Activated naive CD4-positive, alpha-beta T cell treated with anti-CD3 and anti-CD28 coated beads for 36 hours (primary cell): ENCODE data around the gene NFAT5. TPM values are rescaled to one million over a fixed set of nuclear protein-coding genes. Genes with fewer than 3 reads are reported as not detected.
"Not testable (repeated sequence)": the region's sequence is repeated elsewhere in the genome, so short reads cannot be mapped to it uniquely, and the experiment has no call there.

Experiments used
- CTCF ChIA-PET: fragments of 350-600 bp; sonication (Branson Sonifier 250); formaldehyde crosslinking; loops from one replicate; lab custom pipeline; 2021; ENCODE audit warnings: antibody characterized with exemption; lab: Charles Lee
- DNase-seq: peaks from one replicate; pipeline ENCODE4 v3.0.0-alpha.2; 2020
- H3K27ac Mint-ChIP-seq: one replicate; pipeline ENCODE4 v1.8.0; 2021; ENCODE audit warnings: mild to moderate bottlenecking, mixed read lengths
- H3K27me3 Mint-ChIP-seq: one replicate; pipeline ENCODE4 v1.8.0; 2021; ENCODE audit warnings: low read depth, mixed read lengths
- H3K36me3 Mint-ChIP-seq: one replicate; pipeline ENCODE4 v1.8.0; 2021; ENCODE audit warnings: low read depth, mixed read lengths
- H3K4me1 Mint-ChIP-seq: one replicate; pipeline ENCODE4 v1.8.0; 2021; ENCODE audit warnings: low read depth, mixed read lengths
- H3K4me3 Mint-ChIP-seq: one replicate; pipeline ENCODE4 v1.8.0; 2021; ENCODE audit warnings: mild to moderate bottlenecking, moderate library complexity, mixed read lengths
- H3K9me3 Mint-ChIP-seq: one replicate; pipeline ENCODE4 v1.8.0; 2021; ENCODE audit warnings: mixed read lengths
- intact Hi-C: fragments of 100-400 bp; cut with micrococcal nuclease; formaldehyde crosslinking; loops from one replicate; pipeline ENCODE4 v1.15.1; 2023
- total RNA-seq, 2 experiments: library from RNA; stranded (reverse); gene quantifications; one replicate each; pipeline ENCODE4 v1.2.3, GENCODE V29; 2021

The NFAT5 gene
- total RNA-seq, 2 experiments from 2014 or later: 33.0 to 34.0 TPM

DNA sequence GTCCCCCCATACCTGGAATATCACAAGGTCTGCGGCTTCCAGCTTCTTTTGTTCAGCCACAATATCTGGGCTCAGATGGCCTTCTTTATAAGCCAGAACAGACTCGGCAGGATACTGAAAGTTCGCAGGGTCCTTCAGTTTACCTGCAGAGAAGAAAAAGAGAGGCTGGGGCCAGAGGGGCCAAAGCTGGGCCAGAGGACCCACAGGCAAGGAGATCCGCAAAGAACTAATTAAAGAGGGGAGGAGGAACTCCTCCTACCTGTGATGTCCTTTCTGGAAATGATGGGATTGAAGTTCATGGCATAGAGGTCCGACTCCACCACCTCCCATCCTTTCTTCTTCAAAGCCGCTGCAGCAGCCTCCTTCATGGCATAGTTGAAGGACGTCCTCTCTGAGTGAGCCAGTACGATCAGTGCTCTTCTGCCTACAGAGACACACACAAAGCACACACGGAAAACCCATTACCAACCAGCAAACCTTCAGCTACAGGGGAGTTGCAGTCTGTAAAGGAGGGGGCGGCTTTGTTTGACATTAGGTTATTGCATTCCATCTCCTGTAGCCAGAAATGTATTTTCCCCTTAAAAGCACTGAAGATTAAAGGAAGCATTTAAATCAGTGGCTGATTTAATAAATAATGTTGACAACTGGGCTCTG is 152.5 kb downstream of the NFAT5 start:
- Mint-ChIP-seq H3K27ac (no peak overlapping the region), H3K4me3 (no peak overlapping the region), H3K27me3 (no peaks in the 10 kb centered on the region), H3K4me1 (no peaks in the 10 kb centered on the region), H3K9me3 (no peaks in the 10 kb centered on the region), H3K36me3 (no peaks in the 10 kb centered on the region)
- CTCF ChIA-PET: interaction anchor here (1.6 kb wide), 1 partner anchor 8 kb away, joined by 4 read pairs; no protein-coding TSS in a partner anchor
- no peak for DNase-seq
- intact Hi-C loops: no loop called here

- H3K27me3 Mint-ChIP-seq: no peaks in the 10 kb centered on the region
- H3K9me3 Mint-ChIP-seq: no peaks in the 10 kb centered on the region
- H3K4me3 Mint-ChIP-seq: no peak overlapping the region
- intact Hi-C loops: no loop called here
- CTCF ChIA-PET: interaction anchor here (0.7 kb wide), 1 partner anchor 8 kb away, joined by 4 read pairs; no protein-coding TSS in a partner anchor
- H3K36me3 Mint-ChIP-seq: no peaks in the 10 kb centered on the region
- no peak for DNase-seq
- no peak overlapping the region for H3K27ac Mint-ChIP-seq
- H3K4me1 Mint-ChIP-seq: peaks cover 7% of the 10 kb centered on the region
These were observed 155.2 kb downstream of the NFAT5 start for GRCh38 chr16:69720822-69721430.

- H3K4me1 Mint-ChIP-seq: peaks cover 13% of the 10 kb centered on the region
- no peaks in the 10 kb centered on the region for H3K9me3 Mint-ChIP-seq
- CTCF ChIA-PET: interaction anchor here (1.3 kb wide), 1 partner anchor 11 kb away, joined by 4 read pairs; no protein-coding TSS in a partner anchor
- H3K36me3 Mint-ChIP-seq: no peaks in the 10 kb centered on the region
- DNase-seq: no peak
- H3K27ac Mint-ChIP-seq: no peak overlapping the region
- no peak overlapping the region for H3K4me3 Mint-ChIP-seq
- no peaks in the 10 kb centered on the region for H3K27me3 Mint-ChIP-seq
- intact Hi-C loops: no loop called here
These were observed 155.7 kb downstream of the NFAT5 start for GRCh38 chr16:69721441-69721957.

GRCh38 chr16:69724414-69724873 is 158.7 kb downstream of the NFAT5 start:
- H3K27me3 Mint-ChIP-seq: no peaks in the 10 kb centered on the region
- peaks cover 27% of the 10 kb centered on the region for H3K4me1 Mint-ChIP-seq
- no peak overlapping the region for H3K4me3 Mint-ChIP-seq
- DNase-seq: no peak
- no peaks in the 10 kb centered on the region for H3K9me3 Mint-ChIP-seq
- H3K27ac Mint-ChIP-seq: no peak overlapping the region
- H3K36me3 Mint-ChIP-seq: peaks cover 2% of the 10 kb centered on the region
- CTCF ChIA-PET: interaction anchor here (0.9 to 3.4 kb wide), 3 partner anchors 11 to 30 kb away, joined by 3 to 16 read pairs (median 11); partner anchors contain the start of gene NOB1
- intact Hi-C loops: no loop called here

GRCh38 chr16:69724981-69725479 is 159.3 kb downstream of the NFAT5 start:
- Mint-ChIP-seq H3K4me3 (peak overlapping the region; percentile 34), H3K27me3 (no peaks in the 10 kb centered on the region), H3K4me1 (peaks cover 27% of the 10 kb centered on the region), H3K9me3 (no peaks in the 10 kb centered on the region), H3K36me3 (peaks cover 2% of the 10 kb centered on the region), H3K27ac (no peak overlapping the region)
- CTCF ChIA-PET: interaction anchor here (0.9 to 3.4 kb wide), 3 partner anchors 12 to 30 kb away, joined by 3 to 16 read pairs (median 11); partner anchors contain the start of gene NOB1
- DNase-seq: no peak
- intact Hi-C loops: no loop called here

GRCh38 chr16:69725480-69726312 is 159.9 kb downstream of the NFAT5 start:
- Mint-ChIP-seq H3K4me3 (peak overlapping the region; percentile 99), H3K36me3 (peaks cover 2% of the 10 kb centered on the region), H3K9me3 (no peaks in the 10 kb centered on the region), H3K27me3 (no peaks in the 10 kb centered on the region), H3K4me1 (peaks cover 27% of the 10 kb centered on the region), H3K27ac (peak overlapping the region; percentile 92)
- intact Hi-C loops: loop anchor here (1.0 kb wide), 2 partner anchors 29 to 161 kb away; partner anchors contain the start of gene NOB1
- CTCF ChIA-PET: interaction anchor here (1.4 to 3.4 kb wide), 4 partner anchors 17 to 29 kb away, joined by 5 to 16 read pairs (median 12); partner anchors contain the start of gene NOB1
- DNase-seq: no peak

GRCh38 chr16:69726313-69727060 is 160.7 kb downstream of the NFAT5 start, which contains the start of gene NQO1:
Gene NQO1 (minus strand): TSS chr16:69726560. CDS start chr16:69726439, 121 bp downstream.
- Mint-ChIP-seq H3K27me3 (no peaks in the 10 kb centered on the region), H3K27ac (peak within 1 kb of the TSS; percentile 92), H3K4me3 (peak within 1 kb of the TSS; percentile 99), H3K4me1 (peaks cover 27% of the 10 kb centered on the region), H3K36me3 (peaks cover 2% of the 10 kb centered on the region), H3K9me3 (no peaks in the 10 kb centered on the region)
- intact Hi-C loops: loop anchor here (1.0 kb wide), 2 partner anchors 28 to 162 kb away; partner anchors contain the start of gene NOB1
- DNase-seq: peak; percentile 95
- CTCF ChIA-PET: interaction anchor here (1.4 to 2.1 kb wide), 2 partner anchors 18 to 28 kb away, joined by 5 to 14 read pairs; partner anchors contain the start of gene NOB1

GRCh38 chr16:69727916-69728270 is 162.1 kb downstream of the NFAT5 start:
- intact Hi-C loops: no loop called here
- no peaks in the 10 kb centered on the region for H3K9me3 Mint-ChIP-seq

GRCh38 chr16:69729030-69729429 is 163.3 kb downstream of the NFAT5 start:
- intact Hi-C loops, H3K27ac Mint-ChIP-seq, H3K27me3 Mint-ChIP-seq: not testable (repeated sequence)

More at GRCh38 chr16:69727916-69728270, 162.1 kb downstream of the NFAT5 start:
- Mint-ChIP-seq H3K36me3 (peaks cover 2% of the 10 kb centered on the region), H3K27me3 (no peaks in the 10 kb centered on the region), H3K4me3 (peak overlapping the region; percentile 99), H3K4me1 (peaks cover 27% of the 10 kb centered on the region), H3K27ac (no peak overlapping the region)
- no peak for DNase-seq
- CTCF ChIA-PET: interaction anchor here (0.6 to 1.0 kb wide), 3 partner anchors 18 to 332 kb away, joined by 3 to 4 read pairs (median 3); no protein-coding TSS in a partner anchor

DNA sequence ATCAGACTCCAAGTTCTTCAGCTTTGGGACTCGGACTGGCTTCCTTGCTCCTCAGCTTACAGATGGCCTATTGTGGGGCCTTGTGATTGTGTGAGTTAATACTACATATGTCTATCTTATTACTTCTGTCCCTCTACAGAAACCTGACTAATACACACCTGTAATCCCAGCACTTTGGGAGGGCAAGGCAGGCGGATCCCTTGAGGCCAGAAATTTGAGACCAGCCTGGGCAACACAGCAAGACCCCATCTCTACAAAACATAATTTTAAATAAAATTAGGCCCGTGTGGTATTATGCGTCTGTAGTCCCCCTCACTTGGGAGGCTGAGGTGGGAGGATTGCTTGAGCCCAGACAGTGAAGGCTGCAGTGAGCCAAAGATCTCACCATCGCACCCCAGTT is 165.5 kb downstream of the NFAT5 start:
- intact Hi-C loops, H3K4me3 Mint-ChIP-seq, H3K9me3 Mint-ChIP-seq, H3K36me3 Mint-ChIP-seq, DNase-seq, H3K27ac Mint-ChIP-seq, H3K27me3 Mint-ChIP-seq: not testable (repeated sequence)
- CTCF ChIA-PET: interaction anchor here (1.2 kb wide), 1 partner anchor 23 kb away, joined by 3 read pairs; the partner anchor contains the start of gene NOB1
- peaks cover 16% of the 10 kb centered on the region for H3K4me1 Mint-ChIP-seq

More at GRCh38 chr16:69729030-69729429, 163.3 kb downstream of the NFAT5 start:
- CTCF ChIA-PET: interaction anchor here (0.5 to 0.7 kb wide), 2 partner anchors 8 to 20 kb away, joined by 3 to 4 read pairs; no protein-coding TSS in a partner anchor
- not testable (repeated sequence) for DNase-seq, H3K4me3 Mint-ChIP-seq, H3K9me3 Mint-ChIP-seq, H3K36me3 Mint-ChIP-seq
- peaks cover 25% of the 10 kb centered on the region for H3K4me1 Mint-ChIP-seq

DNA sequence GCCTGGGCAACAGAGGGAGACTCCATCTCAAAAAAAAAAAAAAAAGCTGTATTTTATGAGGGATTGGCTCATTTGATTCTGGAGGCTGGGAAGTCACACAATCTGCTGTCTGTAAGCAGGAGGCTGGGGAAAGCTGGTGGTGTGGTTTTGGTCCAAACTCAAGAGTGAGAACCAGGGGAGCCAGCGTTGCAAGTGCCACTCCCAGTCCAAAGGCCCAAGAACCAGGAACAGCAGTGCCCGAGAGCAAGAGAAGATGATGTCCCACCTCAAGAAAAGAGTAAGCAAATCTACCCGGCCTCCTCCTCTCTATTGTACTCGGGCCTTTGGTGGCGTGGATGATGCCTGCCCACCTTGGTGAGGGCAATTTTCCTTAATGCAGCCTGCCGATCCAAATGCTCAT is 166.3 kb downstream of the NFAT5 start:
- no peaks in the 10 kb centered on the region for H3K9me3 Mint-ChIP-seq
- peaks cover 8% of the 10 kb centered on the region for H3K4me1 Mint-ChIP-seq
- DNase-seq: no peak
- no peaks in the 10 kb centered on the region for H3K27me3 Mint-ChIP-seq
- CTCF ChIA-PET: interaction anchor here (1.2 kb wide), 1 partner anchor 22 kb away, joined by 3 read pairs; the partner anchor contains the start of gene NOB1
- intact Hi-C loops: no loop called here
- H3K36me3 Mint-ChIP-seq: peaks cover under 1% of the 10 kb centered on the region
- no peak overlapping the region for H3K4me3 Mint-ChIP-seq
- no peak overlapping the region for H3K27ac Mint-ChIP-seq
